ENCODE results near the gene IGFBP7. TPM values are rescaled to one million over a fixed set of nuclear protein-coding genes. Genes with fewer than 3 reads are reported as not detected.
A peak's percentile ranks its signal among the peaks of the same experiment; 100 is the strongest.

IGFBP7 gene
- polyA plus RNA-seq, 10 donors, result 110 to 173 (median 127) TPM

- DNase-seq, result peak in 2 of 3 donors; percentile 40 to 77
These were observed 11.2 kb downstream of the IGFBP7 start for GRCh38 chr4:57098941-57099340.

- no peak for DNase-seq
These were observed 11.8 kb downstream of the IGFBP7 start for GRCh38 chr4:57098415-57098814.

GRCh38 chr4:57097711-57098110 is 12.5 kb downstream of the IGFBP7 start:
- DNase-seq, result no peak

GRCh38 chr4:57095956-57096355 is 14.2 kb downstream of the IGFBP7 start:
- DNase-seq, result no peak

GRCh38 chr4:57095245-57095644 is 14.9 kb downstream of the IGFBP7 start:
- DNase-seq, result no peak

- DNase-seq, result peak in 1 of 3 donors; percentile 52
These were observed 15.4 kb downstream of the IGFBP7 start for GRCh38 chr4:57094832-57095223.

GRCh38 chr4:57093845-57094831 is 16.0 kb downstream of the IGFBP7 start:
- DNase-seq, result no peak

- DNase-seq, result no peak
These were observed 18.5 kb downstream of the IGFBP7 start for GRCh38 chr4:57091657-57092162.

GRCh38 chr4:57090079-57090478 is 20.1 kb downstream of the IGFBP7 start:
- DNase-seq, result no peak

GRCh38 chr4:57089549-57089948 is 20.6 kb downstream of the IGFBP7 start:
- no peak for DNase-seq

GRCh38 chr4:57086031-57086723 is 24.0 kb downstream of the IGFBP7 start:
- no peak for DNase-seq

- DNase-seq, result no peak
These were observed 24.9 kb downstream of the IGFBP7 start for GRCh38 chr4:57085278-57085677.

- no peak for DNase-seq
These were observed 25.8 kb downstream of the IGFBP7 start for GRCh38 chr4:57084360-57084759.

GRCh38 chr4:57083090-57083489 is 27.1 kb downstream of the IGFBP7 start:
- DNase-seq, result no peak

GRCh38 chr4:57081651-57082621 is 28.2 kb downstream of the IGFBP7 start:
- no peak for DNase-seq

GRCh38 chr4:57080781-57081650 is 29.2 kb downstream of the IGFBP7 start:
- peak in 1 of 3 donors; percentile 92 for DNase-seq

GRCh38 chr4:57078685-57079521 is 31.3 kb downstream of the IGFBP7 start:
- DNase-seq, result no peak

GRCh38 chr4:57077550-57078343 is 32.4 kb downstream of the IGFBP7 start:
- no peak for DNase-seq

GRCh38 chr4:57076646-57077045 is 33.5 kb downstream of the IGFBP7 start:
- DNase-seq, result no peak

Measured in muscle of back (tissue), 11 donors.